Prostate gland (tissue), 2 donors: ENCODE measurements around the gene BBC3. TPM values are rescaled to one million over a fixed set of nuclear protein-coding genes. Genes with fewer than 3 reads are reported as not detected.

Experiments
- DNase-seq: peaks from one replicate; pipeline ENCODE4 v3.0.0-alpha.2; 2019; ENCODE audit warnings: low spot score
- H3K27ac ChIP-seq, 2 donors: fragments of 200-600 bp; sonication (generic); 2 replicates each; pipeline ENCODE4 v1.5.1; 2017 to 2019
- H3K27me3 ChIP-seq: fragments of 200-600 bp; sonication (generic); replicated peaks from 2 replicates; pipeline ENCODE4 v1.5.1; 2019; ENCODE audit not compliant: insufficient read depth
- H3K36me3 ChIP-seq, 2 donors: fragments of 200-600 bp; sonication (generic); 1 replicate in 1 of 2; 2 replicates in 1 of 2; pipeline versions ENCODE4 v1.5.1 to v1.8.1; 2017 to 2019
- H3K4me1 ChIP-seq: fragments of 200-600 bp; sonication (generic); replicated peaks from 2 replicates; pipeline ENCODE4 v1.5.1; 2019
- H3K4me3 ChIP-seq, 2 donors: fragments of 200-600 bp; sonication (generic); 2 replicates each; pipeline ENCODE4 v1.5.1; 2017 to 2019
- H3K9me3 ChIP-seq: fragments of 200-600 bp; sonication (generic); 2 replicates; pipeline ENCODE4 v1.5.1; 2017
- POLR2A ChIP-seq: fragments of 450-650 bp; IDR thresholded peaks from one replicate; pipeline ENCODE4 v1.6.1; 2016; ENCODE audit warnings: antibody characterized with exemption, mild to moderate bottlenecking
- POLR2AphosphoS5 ChIP-seq: sonication (generic); formaldehyde crosslinking; IDR thresholded peaks from one replicate; pipeline ENCODE4 v1.6.1; 2017; ENCODE audit warnings: antibody characterized with exemption
- WGBS: methylation state at CpG from one replicate; pipeline ENCODE4 v1.1.5; 2018; 5-methylcytosine and 5-hydroxymethylcytosine counted together
- intact Hi-C: fragments of 100-400 bp; cut with DNase I; formaldehyde crosslinking; loops from one replicate; pipeline ENCODE4 v1.14.2; 2022
- total RNA-seq, 2 donors: library from RNA; depleted of rRNA; stranded (reverse); fragments of >200 nt; gene quantifications; one replicate each; pipeline ENCODE4 v1.1.0, GENCODE V29; 2016
- TF ChIP-seq, protein P1 (sequence below), 4 experiments: fragments of 200-600 bp in 2 of 4; fragments of 450-650 bp in 2 of 4; sonication (generic) in 2 of 4; IDR thresholded peaks; 1 replicate in 3 of 4; 2 replicates in 1 of 4; pipeline ENCODE4 v1.5.1; 2016 to 2019; ENCODE audit warnings: antibody characterized with exemption in 4 of 4, mild to moderate bottlenecking in 2 of 4, moderate library complexity in 2 of 4

BBC3 gene
- total RNA-seq, 2 donors from 2014 or later: 11.1 to 12.8 TPM

DNA sequence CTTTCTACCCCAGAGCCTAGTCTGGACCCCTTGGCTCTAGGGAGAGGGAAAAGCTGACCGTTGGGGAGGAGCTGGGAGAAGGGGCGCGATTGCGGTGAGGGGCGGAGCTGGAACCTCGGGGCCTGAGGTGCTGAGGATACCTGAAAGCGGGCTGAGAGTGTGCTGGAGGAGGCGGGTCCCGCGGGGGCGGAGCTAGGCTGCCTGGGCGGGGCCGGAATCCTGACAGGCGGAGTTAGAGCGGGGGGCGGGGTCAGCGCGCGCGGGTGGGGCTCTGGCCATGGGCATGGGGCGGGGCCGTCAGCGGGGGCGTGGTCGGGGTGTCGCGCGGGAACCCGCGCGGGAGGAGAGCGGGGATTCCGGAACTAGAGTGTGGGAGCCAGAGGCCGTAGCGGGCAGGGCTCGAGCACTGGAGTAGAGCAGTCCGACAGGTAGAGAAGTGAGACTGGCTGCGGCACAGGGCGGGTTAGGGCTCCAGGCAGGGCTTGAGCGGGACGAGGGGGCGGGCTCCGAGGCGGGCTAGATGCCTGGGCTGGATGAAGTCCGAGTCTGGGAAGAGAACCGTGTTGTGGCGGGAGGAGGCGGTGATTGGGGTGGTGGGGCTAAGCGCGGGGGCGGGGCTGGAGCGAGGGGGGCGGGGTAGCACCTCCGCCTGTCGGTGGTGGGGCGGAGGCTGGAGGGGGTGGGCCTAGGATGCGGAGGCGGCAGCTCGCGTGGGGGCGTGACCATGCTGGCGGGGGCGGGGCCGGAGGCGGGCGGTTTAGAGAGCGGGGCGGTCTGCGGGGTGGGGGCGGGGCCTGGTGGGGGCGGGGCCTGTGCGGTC lies 43.3 kb upstream of the BBC3 start, which contains the start of gene INAFM1:
Gene INAFM1 (plus strand): TSS at position 815 of the 820 bp plus-strand sequence. CDS start 35 bp downstream, outside the sequence.
- Histone ChIP-seq H3K36me3 (peaks cover 0 to 14% of the 10 kb centered on the region in 2 donors), H3K9me3 (no peaks in the 10 kb centered on the region), H3K4me3 (peak within 1 kb of the TSS; percentile 58 to 65), H3K27me3 (no peaks in the 10 kb centered on the region), H3K4me1 (peaks cover 5% of the 10 kb centered on the region), H3K27ac (peak within 1 kb of the TSS; percentile 97 to 98)
- DNase-seq: peak; percentile 99
- WGBS: under 1% methylated on average over 61 of the region's 72 CpGs
- intact Hi-C loops: no loop called here
- TF ChIP-seq POLR2A: peak; percentile 79
- peak; percentile 82 for TF ChIP-seq POLR2AphosphoS5
- TF ChIP-seq, protein P1, sequence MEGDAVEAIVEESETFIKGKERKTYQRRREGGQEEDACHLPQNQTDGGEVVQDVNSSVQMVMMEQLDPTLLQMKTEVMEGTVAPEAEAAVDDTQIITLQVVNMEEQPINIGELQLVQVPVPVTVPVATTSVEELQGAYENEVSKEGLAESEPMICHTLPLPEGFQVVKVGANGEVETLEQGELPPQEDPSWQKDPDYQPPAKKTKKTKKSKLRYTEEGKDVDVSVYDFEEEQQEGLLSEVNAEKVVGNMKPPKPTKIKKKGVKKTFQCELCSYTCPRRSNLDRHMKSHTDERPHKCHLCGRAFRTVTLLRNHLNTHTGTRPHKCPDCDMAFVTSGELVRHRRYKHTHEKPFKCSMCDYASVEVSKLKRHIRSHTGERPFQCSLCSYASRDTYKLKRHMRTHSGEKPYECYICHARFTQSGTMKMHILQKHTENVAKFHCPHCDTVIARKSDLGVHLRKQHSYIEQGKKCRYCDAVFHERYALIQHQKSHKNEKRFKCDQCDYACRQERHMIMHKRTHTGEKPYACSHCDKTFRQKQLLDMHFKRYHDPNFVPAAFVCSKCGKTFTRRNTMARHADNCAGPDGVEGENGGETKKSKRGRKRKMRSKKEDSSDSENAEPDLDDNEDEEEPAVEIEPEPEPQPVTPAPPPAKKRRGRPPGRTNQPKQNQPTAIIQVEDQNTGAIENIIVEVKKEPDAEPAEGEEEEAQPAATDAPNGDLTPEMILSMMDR (IDR thresholded peaks at IDR 0.05): no peak

DNA sequence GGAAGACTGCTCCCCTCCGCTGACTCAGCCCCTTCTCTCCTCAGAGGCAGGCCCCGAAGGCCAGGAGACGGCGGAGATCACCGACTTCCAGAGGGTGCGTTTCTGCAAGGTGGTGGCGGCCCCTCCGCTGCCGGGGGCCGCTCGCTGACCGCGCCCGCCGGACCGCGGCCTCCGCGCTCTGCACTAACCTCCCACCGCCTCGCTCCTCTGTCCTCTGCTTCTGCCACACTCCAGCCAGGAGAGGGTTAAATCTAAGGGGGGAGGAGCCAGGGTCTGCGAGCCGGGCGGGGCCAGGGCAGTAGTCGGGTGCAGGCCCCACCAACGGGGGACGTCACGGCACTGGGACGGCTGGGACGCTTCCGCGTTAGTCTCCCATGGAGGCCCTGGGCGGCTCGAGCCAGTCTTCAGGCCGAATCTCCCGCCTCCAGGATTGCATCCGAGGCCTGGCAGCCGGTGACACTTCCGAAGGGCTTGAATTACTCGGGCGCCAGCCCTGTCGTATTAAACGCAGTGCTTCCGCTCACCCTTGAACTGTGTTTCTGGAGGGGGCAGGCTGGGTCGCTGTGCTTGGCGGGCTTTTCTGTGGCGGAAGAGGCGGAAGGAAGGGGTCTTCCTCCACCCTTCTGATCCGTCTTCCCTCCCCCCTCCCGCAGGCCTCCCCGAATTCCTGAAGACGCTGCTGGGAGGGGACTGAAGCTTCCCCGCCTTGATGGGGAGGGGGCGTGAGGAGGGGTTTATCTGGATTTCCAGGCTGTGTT lies 42.5 kb upstream of the BBC3 start:
- peak; percentile 95 for TF ChIP-seq POLR2AphosphoS5
- TF ChIP-seq, protein P1 (IDR thresholded peaks at IDR 0.05): no peak
- TF ChIP-seq POLR2A: peak; percentile 96
- intact Hi-C loops: no loop called here
- H3K4me1 ChIP-seq: peaks cover 5% of the 10 kb centered on the region
- no peaks in the 10 kb centered on the region for H3K27me3 ChIP-seq
- WGBS: 0% methylated on average over 53 of the region's 54 CpGs
- DNase-seq: peak; percentile 93
- peak overlapping the region; percentile 97 to 98 for H3K27ac ChIP-seq
- no peaks in the 10 kb centered on the region for H3K9me3 ChIP-seq
- peak overlapping the region; percentile 58 to 65 for H3K4me3 ChIP-seq
- H3K36me3 ChIP-seq: peaks cover 0 to 14% of the 10 kb centered on the region in 2 donors

DNA sequence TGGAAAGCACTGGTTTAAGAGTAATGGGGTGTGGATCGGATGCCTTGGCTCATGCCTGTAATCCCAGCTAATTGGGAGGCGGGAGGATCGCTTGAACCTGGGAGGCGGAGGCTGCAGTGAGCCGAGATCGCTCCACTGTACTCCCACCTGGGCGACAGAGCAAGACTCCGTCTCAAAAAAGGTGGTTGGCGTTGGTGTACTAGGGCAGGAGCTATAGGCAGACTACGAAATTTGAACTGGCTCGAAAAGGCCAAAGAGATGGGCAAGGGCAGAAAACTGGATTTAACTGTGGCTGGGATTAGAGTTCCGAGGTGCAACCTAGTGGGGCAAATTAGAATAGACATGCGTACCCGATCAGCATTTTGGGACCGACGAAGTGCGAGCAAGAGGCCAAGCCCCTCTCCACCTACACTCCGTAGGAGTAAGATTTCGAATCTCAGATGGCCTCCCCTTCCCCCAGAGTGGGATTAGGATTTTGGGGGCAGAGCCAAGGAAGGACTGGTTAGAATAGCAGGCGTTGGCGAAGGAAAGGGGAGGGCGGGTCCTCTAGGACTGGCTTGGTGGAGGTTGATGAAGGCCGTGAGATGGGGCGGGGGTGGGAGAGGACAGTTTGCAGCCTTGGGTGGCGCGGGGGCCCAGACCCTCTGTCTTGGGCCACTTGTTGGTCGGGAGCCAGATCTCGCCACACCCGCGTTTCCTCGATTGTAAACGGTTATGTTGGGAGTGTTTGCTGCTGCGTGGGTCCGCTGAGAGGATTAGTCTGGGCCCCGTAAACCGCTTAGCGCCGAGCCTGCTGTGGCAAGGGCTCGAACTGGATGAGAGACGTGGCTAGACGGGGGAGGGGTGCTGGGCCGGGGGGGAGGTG lies 41.7 kb upstream of the BBC3 start:
- intact Hi-C loops: no loop called here
- H3K4me1 ChIP-seq: peaks cover 5% of the 10 kb centered on the region
- peak overlapping the region; percentile 97 to 98 for H3K27ac ChIP-seq
- TF ChIP-seq POLR2A (no peak), POLR2AphosphoS5 (no peak)
- TF ChIP-seq, protein P1 (IDR thresholded peaks at IDR 0.05): no peak
- 30% methylated on average over 42 of the region's 42 CpGs for WGBS
- peak overlapping the region; percentile 58 to 65 for H3K4me3 ChIP-seq
- H3K36me3 ChIP-seq: peaks cover 3 to 14% of the 10 kb centered on the region in 2 donors
- no peaks in the 10 kb centered on the region for H3K27me3 ChIP-seq
- DNase-seq: peak; percentile 37
- no peaks in the 10 kb centered on the region for H3K9me3 ChIP-seq

DNA sequence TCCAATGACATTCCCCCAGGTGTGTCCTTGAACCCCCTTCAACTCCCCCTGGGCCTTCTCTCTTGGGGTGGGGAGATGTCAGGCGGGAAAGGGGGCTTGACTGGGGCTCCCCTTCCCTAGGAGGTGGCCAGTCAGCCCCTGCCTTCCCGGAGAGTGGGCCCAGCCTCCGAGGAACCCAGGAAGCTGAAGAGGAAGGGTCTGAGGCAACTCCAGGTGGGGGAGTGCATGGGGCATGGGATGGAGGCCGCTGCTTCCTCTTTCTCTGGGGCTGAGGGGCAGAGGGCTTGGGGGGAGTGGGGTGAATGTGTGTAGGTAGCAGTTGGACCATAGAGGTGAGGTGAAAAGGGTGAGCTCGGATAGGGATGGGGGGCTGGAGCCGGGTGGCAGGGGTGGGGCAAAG lies 41.0 kb upstream of the BBC3 start:
- H3K27ac ChIP-seq: peak overlapping the region in 1 of 2 donors; percentile 98
- H3K4me1 ChIP-seq: peaks cover 5% of the 10 kb centered on the region
- no peak for DNase-seq
- intact Hi-C loops: no loop called here
- WGBS: 79% methylated on average over 6 of the region's 6 CpGs
- H3K9me3 ChIP-seq: no peaks in the 10 kb centered on the region
- TF ChIP-seq POLR2A (no peak), POLR2AphosphoS5 (no peak)
- TF ChIP-seq, protein P1 (IDR thresholded peaks at IDR 0.05): no peak
- no peak overlapping the region for H3K4me3 ChIP-seq
- no peaks in the 10 kb centered on the region for H3K27me3 ChIP-seq
- peaks cover 3 to 14% of the 10 kb centered on the region in 2 donors for H3K36me3 ChIP-seq
